ENCODE data around the gene TENM4. TPM values are rescaled to one million over a fixed set of nuclear protein-coding genes. Genes with fewer than 3 reads are reported as not detected.

TENM4 gene
- total and polyA plus RNA-seq, 4 donors = 0.02 to 0.33 (median 0.14) TPM

- Histone ChIP-seq H3K4me3 (ENCODE audit: low read depth in 1 of 3, low read length in 3 of 3) (no peak overlapping the region), H3K4me1 (ENCODE audit: control insufficient read depth in 4 of 4, insufficient read depth in 4 of 4, low read length in 3 of 4) (no peaks in the 10 kb centered on the region), H3K36me3 (ENCODE audit: control insufficient read depth in 4 of 4, insufficient read depth in 3 of 4, low read depth in 1 of 4, low read length in 3 of 4) (no peaks in the 10 kb centered on the region), H3K9me3 (ENCODE audit: control insufficient read depth in 4 of 4, low read length in 3 of 4) (no peaks in the 10 kb centered on the region), H3K9ac (ENCODE audit: low read depth in 1 of 2, low read length in 2 of 2) (no peak overlapping the region), H3K27me3 (ENCODE audit: control insufficient read depth in 4 of 4, insufficient read depth in 4 of 4, low read length in 3 of 4) (no peaks in the 10 kb centered on the region), H3K27ac (ENCODE audit: low read depth in 1 of 2, low read length in 2 of 2) (no peak overlapping the region)
- TF ChIP-seq, protein P1, sequence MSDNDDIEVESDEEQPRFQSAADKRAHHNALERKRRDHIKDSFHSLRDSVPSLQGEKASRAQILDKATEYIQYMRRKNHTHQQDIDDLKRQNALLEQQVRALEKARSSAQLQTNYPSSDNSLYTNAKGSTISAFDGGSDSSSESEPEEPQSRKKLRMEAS (IDR thresholded peaks at IDR 0.05) = no peak
- no peak for TF ChIP-seq ATF3 (IDR thresholded peaks at IDR 0.05)
- 70% methylated on average over 5 of the region's 5 CpGs for WGBS
- no peak for DNase-seq (ENCODE audit: low spot score)
Measured at GRCh38 chr11:79173615-79174014, 267.2 kb downstream of the TENM4 start.

DNA sequence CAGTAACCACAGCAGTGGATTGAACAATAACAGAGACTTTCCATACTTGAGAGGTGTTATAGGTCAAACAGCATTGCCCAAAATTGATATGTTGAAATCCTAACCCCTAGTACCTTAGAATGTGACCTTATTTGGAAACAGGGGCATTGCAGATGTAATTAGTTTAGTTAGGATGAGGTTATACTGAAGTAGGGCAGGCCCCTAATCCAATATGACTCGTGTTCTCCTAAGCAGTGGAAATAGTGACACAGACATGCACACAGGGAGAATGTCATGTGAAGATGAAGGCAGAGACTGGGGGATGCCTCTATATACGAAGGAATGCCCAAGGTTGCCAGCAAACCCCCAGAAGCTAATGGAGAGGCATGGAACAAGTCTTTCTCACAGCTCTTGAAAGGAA is 270.5 kb downstream of the TENM4 start:
- no peak overlapping the region for H3K4me3 ChIP-seq (ENCODE audit: low read depth in 1 of 3, low read length in 3 of 3)
- 65% methylated on average over 2 of the region's 2 CpGs for WGBS
- TF ChIP-seq, protein P2, sequence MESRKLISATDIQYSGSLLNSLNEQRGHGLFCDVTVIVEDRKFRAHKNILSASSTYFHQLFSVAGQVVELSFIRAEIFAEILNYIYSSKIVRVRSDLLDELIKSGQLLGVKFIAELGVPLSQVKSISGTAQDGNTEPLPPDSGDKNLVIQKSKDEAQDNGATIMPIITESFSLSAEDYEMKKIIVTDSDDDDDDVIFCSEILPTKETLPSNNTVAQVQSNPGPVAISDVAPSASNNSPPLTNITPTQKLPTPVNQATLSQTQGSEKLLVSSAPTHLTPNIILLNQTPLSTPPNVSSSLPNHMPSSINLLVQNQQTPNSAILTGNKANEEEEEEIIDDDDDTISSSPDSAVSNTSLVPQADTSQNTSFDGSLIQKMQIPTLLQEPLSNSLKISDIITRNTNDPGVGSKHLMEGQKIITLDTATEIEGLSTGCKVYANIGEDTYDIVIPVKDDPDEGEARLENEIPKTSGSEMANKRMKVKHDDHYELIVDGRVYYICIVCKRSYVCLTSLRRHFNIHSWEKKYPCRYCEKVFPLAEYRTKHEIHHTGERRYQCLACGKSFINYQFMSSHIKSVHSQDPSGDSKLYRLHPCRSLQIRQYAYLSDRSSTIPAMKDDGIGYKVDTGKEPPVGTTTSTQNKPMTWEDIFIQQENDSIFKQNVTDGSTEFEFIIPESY (IDR thresholded peaks at IDR 0.05) = no peak
- TF ChIP-seq HNF4A (conservative IDR thresholded peaks at IDR 0.05) (no peak), SP1 (IDR thresholded peaks at IDR 0.05) (no peak), HNF4G (IDR thresholded peaks at IDR 0.05) (no peak), YY1 (IDR thresholded peaks at IDR 0.05) (no peak), GABPA (IDR thresholded peaks at IDR 0.05 in 1 of 2, conservative IDR thresholded peaks at IDR 0.05 in 1 of 2) (no peak), RAD21 (IDR thresholded peaks at IDR 0.05) (no peak), REST (IDR thresholded peaks at IDR 0.05) (no peak), TAF1 (conservative IDR thresholded peaks at IDR 0.05) (no peak), FOXA2 (IDR thresholded peaks at IDR 0.05) (no peak), ATF3 (IDR thresholded peaks at IDR 0.05) (no peak), RXRA (IDR thresholded peaks at IDR 0.05) (no peak), FOXA1 (IDR thresholded peaks at IDR 0.05) (no peak), NR2F2 (IDR thresholded peaks at IDR 0.05) (no peak), JUND (IDR thresholded peaks at IDR 0.05) (no peak), EGR1 (IDR thresholded peaks at IDR 0.05; ENCODE audit: low read depth in 2 of 2) (no peak)
- TF ChIP-seq, protein P1 (IDR thresholded peaks at IDR 0.05) = no peak
- TF ChIP-seq, protein P3, sequence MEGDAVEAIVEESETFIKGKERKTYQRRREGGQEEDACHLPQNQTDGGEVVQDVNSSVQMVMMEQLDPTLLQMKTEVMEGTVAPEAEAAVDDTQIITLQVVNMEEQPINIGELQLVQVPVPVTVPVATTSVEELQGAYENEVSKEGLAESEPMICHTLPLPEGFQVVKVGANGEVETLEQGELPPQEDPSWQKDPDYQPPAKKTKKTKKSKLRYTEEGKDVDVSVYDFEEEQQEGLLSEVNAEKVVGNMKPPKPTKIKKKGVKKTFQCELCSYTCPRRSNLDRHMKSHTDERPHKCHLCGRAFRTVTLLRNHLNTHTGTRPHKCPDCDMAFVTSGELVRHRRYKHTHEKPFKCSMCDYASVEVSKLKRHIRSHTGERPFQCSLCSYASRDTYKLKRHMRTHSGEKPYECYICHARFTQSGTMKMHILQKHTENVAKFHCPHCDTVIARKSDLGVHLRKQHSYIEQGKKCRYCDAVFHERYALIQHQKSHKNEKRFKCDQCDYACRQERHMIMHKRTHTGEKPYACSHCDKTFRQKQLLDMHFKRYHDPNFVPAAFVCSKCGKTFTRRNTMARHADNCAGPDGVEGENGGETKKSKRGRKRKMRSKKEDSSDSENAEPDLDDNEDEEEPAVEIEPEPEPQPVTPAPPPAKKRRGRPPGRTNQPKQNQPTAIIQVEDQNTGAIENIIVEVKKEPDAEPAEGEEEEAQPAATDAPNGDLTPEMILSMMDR (IDR thresholded peaks at IDR 0.05; ENCODE audit: low read depth, low read length, missing input control) = no peak

More for the DNA sequence above, 270.5 kb downstream of the TENM4 start:
- no peak overlapping the region for H3K9ac ChIP-seq (ENCODE audit: low read depth in 1 of 2, low read length in 2 of 2)
- no peaks in the 10 kb centered on the region for H3K36me3 ChIP-seq (ENCODE audit: control insufficient read depth in 4 of 4, insufficient read depth in 3 of 4, low read depth in 1 of 4, low read length in 3 of 4)
- no peaks in the 10 kb centered on the region for H3K9me3 ChIP-seq (ENCODE audit: control insufficient read depth in 4 of 4, low read length in 3 of 4)
- no peak for DNase-seq (ENCODE audit: low spot score)
- H3K27ac ChIP-seq (ENCODE audit: low read depth in 1 of 2, low read length in 2 of 2) = no peak overlapping the region
- H3K27me3 ChIP-seq (ENCODE audit: control insufficient read depth in 4 of 4, insufficient read depth in 4 of 4, low read length in 3 of 4) = no peaks in the 10 kb centered on the region
- H3K4me1 ChIP-seq (ENCODE audit: control insufficient read depth in 4 of 4, insufficient read depth in 4 of 4, low read length in 3 of 4) = no peaks in the 10 kb centered on the region
